GM10248 (cell line): ENCODE results near the gene TRIP13.

Source experiments
- CTCF ChIA-PET: fragments of 300-600 bp; sonication (Branson Sonifier 250); formaldehyde crosslinking; extraction: SDS; loops from one replicate; lab custom pipeline; 2021; ENCODE audit warnings: antibody characterized with exemption; lab: Yijun Ruan, JAX
- POLR2A ChIA-PET: fragments of 350-650 bp; sonication (Branson Sonifier 250); formaldehyde crosslinking; extraction: SDS; loops from one replicate; lab custom pipeline; 2020; ENCODE audit warnings: antibody characterized with exemption; lab: Yijun Ruan, JAX
- DNase-seq: peaks from one replicate; pipeline ENCODE4 v3.0.0; 2012; ENCODE audit errors: extremely low spot score
- TF ChIP-seq, protein P1 (sequence below): IDR thresholded peaks from 2 replicates; pipeline ENCODE4 v1.5.1; 2012; ENCODE audit warnings: mild to moderate bottlenecking, low read depth; ENCODE audit errors: extremely low read depth, missing control alignments, control extremely low read depth

Gene TRIP13

DNA sequence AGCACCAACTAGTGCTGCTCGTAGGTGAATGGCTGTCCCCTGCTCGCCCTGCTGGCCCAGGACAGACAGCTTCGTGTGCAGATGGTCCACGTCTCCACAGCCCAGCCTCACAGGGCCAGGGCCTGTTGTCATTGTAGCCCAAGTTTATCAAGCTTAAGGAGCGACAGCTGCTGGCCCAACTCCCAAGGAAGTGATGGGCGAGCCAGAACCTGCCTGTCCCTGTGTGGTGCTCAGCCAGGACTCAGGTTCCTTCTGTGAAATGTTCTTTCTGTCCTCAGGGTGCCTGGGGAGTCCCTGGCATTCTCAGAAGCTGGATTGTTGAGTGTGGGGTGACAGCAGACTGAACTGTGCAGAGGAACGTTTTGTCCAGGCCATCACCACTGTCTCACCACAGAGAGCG lies 16.4 kb downstream of the TRIP13 start:
- DNase-seq = no peak
- ChIA-PET POLR2A (no interaction called here), CTCF (interaction anchor here (1.1 kb wide), 1 partner anchor 15 kb away, joined by 3 read pairs; no protein-coding TSS in a partner anchor)
- TF ChIP-seq, protein P1, sequence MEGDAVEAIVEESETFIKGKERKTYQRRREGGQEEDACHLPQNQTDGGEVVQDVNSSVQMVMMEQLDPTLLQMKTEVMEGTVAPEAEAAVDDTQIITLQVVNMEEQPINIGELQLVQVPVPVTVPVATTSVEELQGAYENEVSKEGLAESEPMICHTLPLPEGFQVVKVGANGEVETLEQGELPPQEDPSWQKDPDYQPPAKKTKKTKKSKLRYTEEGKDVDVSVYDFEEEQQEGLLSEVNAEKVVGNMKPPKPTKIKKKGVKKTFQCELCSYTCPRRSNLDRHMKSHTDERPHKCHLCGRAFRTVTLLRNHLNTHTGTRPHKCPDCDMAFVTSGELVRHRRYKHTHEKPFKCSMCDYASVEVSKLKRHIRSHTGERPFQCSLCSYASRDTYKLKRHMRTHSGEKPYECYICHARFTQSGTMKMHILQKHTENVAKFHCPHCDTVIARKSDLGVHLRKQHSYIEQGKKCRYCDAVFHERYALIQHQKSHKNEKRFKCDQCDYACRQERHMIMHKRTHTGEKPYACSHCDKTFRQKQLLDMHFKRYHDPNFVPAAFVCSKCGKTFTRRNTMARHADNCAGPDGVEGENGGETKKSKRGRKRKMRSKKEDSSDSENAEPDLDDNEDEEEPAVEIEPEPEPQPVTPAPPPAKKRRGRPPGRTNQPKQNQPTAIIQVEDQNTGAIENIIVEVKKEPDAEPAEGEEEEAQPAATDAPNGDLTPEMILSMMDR = no peak

DNA sequence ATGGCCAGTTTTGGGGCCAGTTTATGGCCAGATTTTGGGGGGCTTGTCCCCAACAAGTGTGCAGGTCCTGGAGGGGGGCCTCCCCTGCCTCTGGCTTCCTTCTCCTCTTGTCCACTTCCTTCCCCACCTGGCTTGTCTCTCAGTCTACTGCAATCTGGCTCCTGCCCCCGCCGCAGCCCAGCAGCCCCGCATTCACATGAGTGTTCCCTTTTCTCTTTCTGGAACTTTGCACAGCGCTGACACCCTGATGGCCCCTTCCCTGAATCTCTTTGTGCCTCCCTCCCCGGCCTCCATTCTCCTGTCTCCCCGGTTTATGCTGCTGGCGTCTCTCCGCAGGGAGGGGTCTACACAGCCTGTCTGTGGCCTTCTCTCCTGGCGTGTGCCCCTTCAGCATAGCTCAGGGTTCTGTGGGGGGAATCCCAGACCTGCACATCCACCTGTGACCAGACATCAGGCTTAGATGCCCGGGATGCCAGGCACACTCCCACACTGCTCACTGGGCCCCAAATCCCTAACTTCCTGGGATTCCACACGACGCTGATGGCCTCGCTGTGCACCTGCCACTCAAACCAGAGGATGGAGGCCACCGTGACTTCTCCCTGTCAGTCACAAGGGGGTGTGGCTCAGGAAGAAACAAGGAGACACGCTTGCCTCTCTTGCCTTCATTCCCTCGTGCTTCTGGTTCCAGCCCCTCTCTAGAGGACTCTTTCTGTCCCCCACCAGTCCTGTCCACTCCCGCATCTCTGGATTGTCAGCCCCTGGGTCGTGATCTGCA lies 17.5 kb downstream of the TRIP13 start:
- DNase-seq = no peak
- CTCF ChIA-PET = interaction anchor here (1.3 kb wide), 1 partner anchor 34 kb away, joined by 3 read pairs; no protein-coding TSS in a partner anchor
- TF ChIP-seq, protein P1 = no peak
- POLR2A ChIA-PET = no interaction called here

DNA sequence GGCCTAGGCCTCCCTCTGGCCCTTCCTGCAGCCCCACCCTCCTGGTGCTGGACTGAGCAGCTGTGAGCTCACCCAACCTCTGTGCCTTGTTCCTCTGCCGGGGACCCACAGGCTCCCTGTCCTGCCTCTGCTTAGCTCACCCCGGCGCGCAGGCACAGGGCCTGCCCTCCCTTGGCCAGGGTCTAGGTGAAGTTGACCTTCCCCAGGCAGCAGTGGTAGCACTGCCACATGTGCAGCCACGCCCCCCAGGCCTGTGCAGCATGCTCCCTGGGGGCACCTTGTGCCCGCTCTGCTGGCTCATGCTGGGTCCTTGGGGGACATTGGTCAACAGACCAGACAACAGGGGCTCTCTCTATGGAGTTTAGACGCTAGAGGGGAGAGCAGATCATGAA lies 18.1 kb downstream of the TRIP13 start:
- ChIA-PET POLR2A (no interaction called here), CTCF (interaction anchor here (1.3 kb wide), 1 partner anchor 35 kb away, joined by 3 read pairs; no protein-coding TSS in a partner anchor)
- TF ChIP-seq, protein P1 = no peak
- no peak for DNase-seq

DNA sequence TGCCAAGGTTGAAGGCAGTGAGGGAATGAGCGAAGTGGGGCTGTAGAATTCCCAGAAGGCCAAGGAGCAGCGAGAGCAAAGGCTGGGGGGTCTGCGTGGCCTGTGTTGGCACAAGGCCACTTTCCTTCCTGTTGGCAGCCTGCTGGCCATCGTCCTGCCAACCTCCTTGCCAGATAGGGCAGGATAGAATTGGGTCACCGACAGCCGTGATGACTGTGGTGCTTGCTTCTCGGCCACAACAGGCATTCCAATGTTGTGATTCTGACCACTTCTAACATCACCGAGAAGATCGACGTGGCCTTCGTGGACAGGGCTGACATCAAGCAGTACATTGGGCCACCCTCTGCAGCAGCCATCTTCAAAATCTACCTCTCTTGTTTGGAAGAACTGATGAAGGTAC lies 18.9 kb downstream of the TRIP13 start:
- TF ChIP-seq, protein P1 = no peak
- ChIA-PET CTCF (interaction anchor here (1.1 to 1.3 kb wide), 2 partner anchors 8 to 35 kb away, joined by 3 read pairs; no protein-coding TSS in a partner anchor), POLR2A (no interaction called here)
- DNase-seq = no peak

DNA sequence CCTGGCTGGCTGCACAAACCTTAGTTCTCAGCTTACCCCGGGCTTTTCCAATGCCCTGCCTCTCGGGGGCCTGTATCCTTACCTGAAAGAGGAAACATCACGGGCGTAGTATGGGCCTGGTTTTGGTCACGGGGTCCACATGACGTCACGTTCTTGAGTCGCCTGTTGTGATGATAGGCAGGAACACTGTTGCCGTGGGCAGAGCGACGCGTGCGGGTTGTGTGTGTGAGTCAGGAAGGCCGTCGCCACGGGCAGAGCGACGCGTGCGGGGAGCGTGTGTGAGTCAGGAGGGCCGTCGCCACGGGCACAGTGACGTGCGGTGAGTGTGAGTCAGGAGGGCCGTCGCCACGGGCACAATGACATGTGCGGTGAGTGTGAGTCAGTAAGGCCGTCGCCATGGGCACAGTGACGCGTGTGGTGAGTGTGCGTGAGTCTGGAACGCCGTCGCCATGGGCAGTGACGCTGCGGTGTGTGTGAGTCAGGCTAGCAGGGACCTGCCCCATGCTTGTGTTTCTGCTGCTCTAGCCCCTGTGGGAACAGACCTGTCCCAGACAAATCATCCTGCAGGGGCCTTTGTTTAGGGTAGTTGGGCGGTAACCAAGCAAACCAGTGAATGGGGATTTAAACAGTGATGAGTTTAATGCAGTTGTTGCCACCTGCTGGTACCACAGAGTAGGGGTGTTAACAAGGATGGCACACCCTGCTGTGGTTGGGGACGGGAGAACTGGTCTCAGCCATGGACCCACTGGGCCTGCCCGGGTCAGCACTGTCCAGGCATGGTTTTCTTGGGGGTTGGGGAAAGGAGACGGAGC lies 19.8 kb downstream of the TRIP13 start:
- DNase-seq = no peak
- POLR2A ChIA-PET = no interaction called here
- TF ChIP-seq, protein P1 = no peak
- CTCF ChIA-PET = interaction anchor here (1.1 to 1.3 kb wide), 2 partner anchors 9 kb away, joined by 3 to 7 read pairs; no protein-coding TSS in a partner anchor

DNA sequence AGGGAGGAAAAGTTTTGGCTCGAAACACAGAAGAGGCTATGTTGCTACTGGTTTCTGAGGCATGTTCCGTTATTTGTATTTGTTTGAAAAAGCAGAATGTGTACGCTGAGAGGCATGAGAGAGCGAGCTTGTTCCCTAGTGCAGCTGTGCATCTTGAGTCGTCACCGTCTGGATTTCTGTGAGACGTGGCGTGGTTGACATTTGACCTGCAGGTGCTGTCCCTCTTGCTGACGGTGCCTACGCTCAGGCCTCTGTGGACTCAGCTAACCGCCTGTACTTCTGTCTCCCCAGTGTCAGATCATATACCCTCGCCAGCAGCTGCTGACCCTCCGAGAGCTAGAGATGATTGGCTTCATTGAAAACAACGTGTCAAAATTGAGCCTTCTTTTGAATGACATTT lies 21.5 kb downstream of the TRIP13 start:
- TF ChIP-seq, protein P1 = no peak
- POLR2A ChIA-PET = no interaction called here
- DNase-seq = no peak
- CTCF ChIA-PET = interaction anchor here (1.7 kb wide), 1 partner anchor 11 kb away, joined by 7 read pairs; no protein-coding TSS in a partner anchor
